H9 (cell line): ENCODE data around the gene NR1D1. TPM values are rescaled to one million over a fixed set of nuclear protein-coding genes. Genes with fewer than 3 reads are reported as not detected.

Experiments used
- DNase-seq: peaks from one replicate; pipeline ENCODE4 v3.0.0-alpha.2; 2017
- H2AFZ ChIP-seq: one replicate; pipeline ENCODE4 v1.6.1; 2013; ENCODE audit warnings: mild to moderate bottlenecking, low read length, control low read depth, moderate library complexity
- H2AK5ac ChIP-seq: 2 replicates; pipeline ENCODE4 v1.6.1; 2013; ENCODE audit warnings: low read length, control low read depth, mixed read lengths; ENCODE audit not compliant: insufficient read length
- H2BK120ac ChIP-seq: one replicate; pipeline ENCODE4 v1.6.1; 2013; ENCODE audit warnings: low read depth, mild to moderate bottlenecking, low read length, control low read depth, inconsistent platforms; ENCODE audit not compliant: poor library complexity, severe bottlenecking
- H2BK12ac ChIP-seq: 2 replicates; pipeline ENCODE4 v1.6.1; 2013; ENCODE audit warnings: low read length, control low read depth, mixed read lengths, low read depth; ENCODE audit not compliant: insufficient read length
- H2BK15ac ChIP-seq: 2 replicates; pipeline ENCODE4 v1.6.1; 2013; ENCODE audit warnings: low read depth, low read length, control low read depth
- H2BK20ac ChIP-seq: one replicate; pipeline ENCODE4 v1.6.1; 2013; ENCODE audit warnings: low read depth, mild to moderate bottlenecking, low read length, control low read depth, inconsistent platforms; ENCODE audit not compliant: poor library complexity, severe bottlenecking
- H2BK5ac ChIP-seq: 2 replicates; pipeline ENCODE4 v1.6.1; 2013; ENCODE audit warnings: low read length, control low read depth, mixed read lengths; ENCODE audit not compliant: insufficient read length
- H3K14ac ChIP-seq: 2 replicates; pipeline ENCODE4 v1.6.1; 2013; ENCODE audit warnings: low read length, control low read depth; ENCODE audit not compliant: insufficient read depth
- H3K18ac ChIP-seq: 2 replicates; pipeline ENCODE4 v1.6.1; 2013; ENCODE audit warnings: low read depth, mild to moderate bottlenecking, mixed read lengths, low read length, control low read depth; ENCODE audit not compliant: insufficient read length
- H3K23ac ChIP-seq: 2 replicates; pipeline ENCODE4 v1.6.1; 2013; ENCODE audit warnings: low read length, control low read depth, mixed read lengths, low read depth; ENCODE audit not compliant: insufficient read length
- H3K23me2 ChIP-seq: 2 replicates; pipeline ENCODE4 v1.6.1; 2013; ENCODE audit warnings: low read depth, mild to moderate bottlenecking, mixed read lengths, low read length, control low read depth; ENCODE audit not compliant: insufficient read length, poor library complexity, severe bottlenecking
- H3K27ac ChIP-seq: 2 replicates; pipeline ENCODE4 v1.5.1; 2013; ENCODE audit warnings: low read length, control low read depth, mixed read lengths, low read depth; ENCODE audit not compliant: insufficient read length
- H3K27me3 ChIP-seq: 2 replicates; pipeline ENCODE4 v1.6.1; 2013; ENCODE audit warnings: low read length, control low read depth, inconsistent platforms; ENCODE audit not compliant: insufficient read depth
- H3K4ac ChIP-seq: 2 replicates; pipeline ENCODE4 v1.6.1; 2013; ENCODE audit warnings: low read depth, mild to moderate bottlenecking, control low read depth, inconsistent platforms, low read length, moderate library complexity
- H3K4me1 ChIP-seq: 2 replicates; pipeline ENCODE4 v1.6.1; 2013; ENCODE audit warnings: low read length, control low read depth, inconsistent platforms; ENCODE audit not compliant: insufficient read depth
- H3K4me2 ChIP-seq: 2 replicates; pipeline ENCODE4 v1.6.1; 2013; ENCODE audit warnings: low read length, control low read depth, mixed read lengths; ENCODE audit not compliant: insufficient read length, insufficient read depth
- H3K56ac ChIP-seq: 2 replicates; pipeline ENCODE4 v1.6.1; 2013; ENCODE audit warnings: low read depth, mild to moderate bottlenecking, mixed read lengths, low read length, control low read depth; ENCODE audit not compliant: insufficient read length
- H3K79me1 ChIP-seq: 2 replicates; pipeline ENCODE4 v1.6.1; 2013; ENCODE audit warnings: low read depth, mild to moderate bottlenecking, moderate library complexity, low read length, control low read depth, inconsistent platforms; ENCODE audit not compliant: insufficient read depth, poor library complexity, severe bottlenecking
- H3K79me2 ChIP-seq: 2 replicates; pipeline ENCODE4 v1.6.1; 2013; ENCODE audit warnings: low read length, control low read depth, inconsistent platforms; ENCODE audit not compliant: insufficient read depth
- H3K9ac ChIP-seq: 2 replicates; pipeline ENCODE4 v1.6.1; 2013; ENCODE audit warnings: low read length, control low read depth, mixed read lengths; ENCODE audit not compliant: insufficient read length; ENCODE audit errors: extremely low read depth
- H3K9me3 ChIP-seq: one replicate; pipeline ENCODE4 v1.6.1; 2013; ENCODE audit warnings: low read depth, low read length, inconsistent platforms; ENCODE audit not compliant: control insufficient read depth
- H3T11ph ChIP-seq: one replicate; pipeline ENCODE4 v1.6.1; 2013; ENCODE audit warnings: mild to moderate bottlenecking, low read length, control low read depth, inconsistent platforms
- H4K20me1 ChIP-seq: one replicate; pipeline ENCODE4 v1.6.1; 2013; ENCODE audit not compliant: control insufficient read depth, insufficient read length, insufficient read depth
- H4K5ac ChIP-seq: 2 replicates; pipeline ENCODE4 v1.6.1; 2013; ENCODE audit warnings: low read depth, mild to moderate bottlenecking, mixed read lengths, low read length, control low read depth; ENCODE audit not compliant: insufficient read length
- H4K8ac ChIP-seq: replicated peaks from 2 replicates; pipeline ENCODE4 v1.6.1; 2013; ENCODE audit warnings: low read length, control low read depth, mixed read lengths, low read depth; ENCODE audit not compliant: insufficient read length
- H4K91ac ChIP-seq: 2 replicates; pipeline ENCODE4 v1.6.1; 2013; ENCODE audit warnings: low read depth, mild to moderate bottlenecking, moderate library complexity, mixed read lengths, low read length, control low read depth; ENCODE audit not compliant: insufficient read length
- H3K27ac Mint-ChIP-seq, 3 experiments: 2 replicates in 2 of 3; 3 replicates in 1 of 3; pipeline ENCODE4 v1.8.0; 2020 to 2021; ENCODE audit warnings: mixed read lengths in 3 of 3, mild to moderate bottlenecking in 1 of 3, moderate library complexity in 1 of 3
- H3K27me3 Mint-ChIP-seq: 2 replicates; pipeline ENCODE4 v1.8.0; 2021; ENCODE audit warnings: low read depth, mild to moderate bottlenecking, moderate library complexity, mixed read lengths
- H3K36me3 Mint-ChIP-seq, 3 experiments: 2 replicates in 2 of 3; 3 replicates in 1 of 3; pipeline ENCODE4 v1.8.0; 2020 to 2021; ENCODE audit warnings: low read depth in 3 of 3, mixed read lengths in 3 of 3; ENCODE audit not compliant: insufficient read depth in 1 of 3
- H3K4me1 Mint-ChIP-seq, 2 experiments: 2 replicates each; pipeline ENCODE4 v1.8.0; 2020; ENCODE audit warnings: mixed read lengths in 2 of 2
- H3K4me3 Mint-ChIP-seq, 2 experiments: 2 replicates in 1 of 2; 3 replicates in 1 of 2; pipeline ENCODE4 v1.8.0; 2020 to 2021; ENCODE audit warnings: mild to moderate bottlenecking in 2 of 2, mixed read lengths in 2 of 2, moderate library complexity in 1 of 2
- H3K9me3 Mint-ChIP-seq, 2 experiments: 2 replicates in 1 of 2; 3 replicates in 1 of 2; pipeline ENCODE4 v1.8.0; 2020; ENCODE audit warnings: mild to moderate bottlenecking in 2 of 2, mixed read lengths in 2 of 2, moderate library complexity in 1 of 2
- WGBS: extraction: QIAGEN DNeasy Blood & Tissue Kit; methylation state at CpG from one replicate; pipeline ENCODE4 v1.1.7; 2013; ENCODE audit warnings: missing lambda C conversion rate, low lambda C conversion rate, mixed read lengths; ENCODE audit not compliant: insufficient read length; ENCODE audit errors: extremely low coverage; 5-methylcytosine and 5-hydroxymethylcytosine counted together
- total RNA-seq: library from RNA; stranded (reverse); gene quantifications from 2 replicates; pipeline ENCODE4 v1.2.1, GENCODE V29; 2021
- TF ChIP-seq, protein P1 (sequence below): fragments of 200-600 bp; sonication (generic); conservative IDR thresholded peaks from 3 replicates; pipeline ENCODE4 v1.8.0; 2021; ENCODE audit warnings: antibody characterized with exemption, mild to moderate bottlenecking

NR1D1 gene
- total RNA-seq, 1 experiment from 2014 or later, result 8.6 TPM

DNA sequence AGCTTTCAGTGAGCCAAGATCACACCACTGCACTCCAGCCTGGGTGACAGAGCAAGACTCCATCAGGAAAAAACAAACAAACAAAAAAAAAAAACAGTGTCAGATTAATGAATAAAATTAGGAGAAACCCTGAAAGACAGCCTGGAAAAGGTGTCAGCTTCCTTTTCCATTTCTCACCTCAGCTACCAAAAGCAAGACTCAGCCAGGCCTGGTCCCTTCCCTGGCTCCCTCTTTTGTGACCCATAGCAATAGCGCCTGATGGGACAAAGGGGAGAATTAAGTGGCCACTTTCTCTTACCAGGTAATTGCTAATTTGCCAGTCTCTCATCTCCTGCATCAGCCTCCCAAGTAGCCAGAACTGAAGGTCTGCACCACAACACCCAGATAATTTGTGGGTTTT, 41.5 kb downstream of the NR1D1 start:
- H3K27ac Mint-ChIP-seq, result no peak overlapping the region; a peak in 2 of 7 replicates

More for the DNA sequence above, 41.5 kb downstream of the NR1D1 start:
- H3K4me3 Mint-ChIP-seq, result no peak overlapping the region
- Histone ChIP-seq H2BK120ac (no peak overlapping the region), H3K4ac (no peak overlapping the region), H2BK20ac (no peak overlapping the region), H3K18ac (no peak overlapping the region), H3K4me2 (no peak overlapping the region), H4K5ac (no peak overlapping the region), H2BK15ac (no peak overlapping the region), H2AFZ (no peak overlapping the region), H3K23ac (no peak overlapping the region), H3K56ac (no peak overlapping the region), H3K79me2 (no peaks in the 10 kb centered on the region), H2AK5ac (no peak overlapping the region), H4K20me1 (no peaks in the 10 kb centered on the region), H3K27ac (no peak overlapping the region), H3K9ac (no peak overlapping the region), H3K9me3 (no peaks in the 10 kb centered on the region), H4K8ac (no peak overlapping the region), H2BK12ac (no peak overlapping the region), H3K27me3 (no peaks in the 10 kb centered on the region; the same call in 1 of the 2 replicates), H3T11ph (no peak overlapping the region), H3K4me1 (peaks cover 4% of the 10 kb centered on the region; the same call in 1 of the 2 replicates), H3K79me1 (no peaks in the 10 kb centered on the region), H4K91ac (no peak overlapping the region), H3K23me2 (peaks cover 9% of the 10 kb centered on the region), H2BK5ac (no peak overlapping the region), H3K14ac (no peak overlapping the region)
- no CpG with 5 or more reads among the region's 1 CpG for WGBS
- TF ChIP-seq, protein P1, sequence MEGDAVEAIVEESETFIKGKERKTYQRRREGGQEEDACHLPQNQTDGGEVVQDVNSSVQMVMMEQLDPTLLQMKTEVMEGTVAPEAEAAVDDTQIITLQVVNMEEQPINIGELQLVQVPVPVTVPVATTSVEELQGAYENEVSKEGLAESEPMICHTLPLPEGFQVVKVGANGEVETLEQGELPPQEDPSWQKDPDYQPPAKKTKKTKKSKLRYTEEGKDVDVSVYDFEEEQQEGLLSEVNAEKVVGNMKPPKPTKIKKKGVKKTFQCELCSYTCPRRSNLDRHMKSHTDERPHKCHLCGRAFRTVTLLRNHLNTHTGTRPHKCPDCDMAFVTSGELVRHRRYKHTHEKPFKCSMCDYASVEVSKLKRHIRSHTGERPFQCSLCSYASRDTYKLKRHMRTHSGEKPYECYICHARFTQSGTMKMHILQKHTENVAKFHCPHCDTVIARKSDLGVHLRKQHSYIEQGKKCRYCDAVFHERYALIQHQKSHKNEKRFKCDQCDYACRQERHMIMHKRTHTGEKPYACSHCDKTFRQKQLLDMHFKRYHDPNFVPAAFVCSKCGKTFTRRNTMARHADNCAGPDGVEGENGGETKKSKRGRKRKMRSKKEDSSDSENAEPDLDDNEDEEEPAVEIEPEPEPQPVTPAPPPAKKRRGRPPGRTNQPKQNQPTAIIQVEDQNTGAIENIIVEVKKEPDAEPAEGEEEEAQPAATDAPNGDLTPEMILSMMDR, result no peak
- DNase-seq, result no peak
- H3K4me1 Mint-ChIP-seq, result peaks cover 32 to 57% of the 10 kb centered on the region in 2 experiments
- H3K9me3 Mint-ChIP-seq, result no peaks in the 10 kb centered on the region; a peak in 1 of 5 replicates
- peaks cover 28% of the 10 kb centered on the region for H3K27me3 Mint-ChIP-seq
- H3K36me3 Mint-ChIP-seq, result peaks cover 1 to 4% (median 2%) of the 10 kb centered on the region in 3 experiments; a peak in 4 of 7 replicates
